ENCODE data around the gene STRN.

DNA sequence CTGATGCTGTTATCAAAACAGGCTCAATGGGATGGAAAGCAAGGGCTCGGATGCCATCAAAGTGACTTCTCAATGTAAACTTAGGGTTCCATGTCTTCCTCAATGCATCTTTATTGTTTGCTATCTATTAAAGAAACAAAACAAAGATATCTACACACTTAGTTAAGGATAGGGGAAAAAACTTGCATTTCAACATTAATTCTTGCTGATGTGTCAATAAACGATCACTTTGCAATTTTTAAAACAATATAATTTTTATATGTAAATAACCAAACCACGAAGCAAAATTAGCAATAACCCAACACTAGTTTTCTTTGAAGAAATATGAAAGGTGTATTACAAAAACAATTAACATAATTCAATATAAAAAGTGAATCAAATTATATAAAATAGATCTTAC is 96.7 kb downstream of the STRN start:
- TF ChIP-seq, protein P1, sequence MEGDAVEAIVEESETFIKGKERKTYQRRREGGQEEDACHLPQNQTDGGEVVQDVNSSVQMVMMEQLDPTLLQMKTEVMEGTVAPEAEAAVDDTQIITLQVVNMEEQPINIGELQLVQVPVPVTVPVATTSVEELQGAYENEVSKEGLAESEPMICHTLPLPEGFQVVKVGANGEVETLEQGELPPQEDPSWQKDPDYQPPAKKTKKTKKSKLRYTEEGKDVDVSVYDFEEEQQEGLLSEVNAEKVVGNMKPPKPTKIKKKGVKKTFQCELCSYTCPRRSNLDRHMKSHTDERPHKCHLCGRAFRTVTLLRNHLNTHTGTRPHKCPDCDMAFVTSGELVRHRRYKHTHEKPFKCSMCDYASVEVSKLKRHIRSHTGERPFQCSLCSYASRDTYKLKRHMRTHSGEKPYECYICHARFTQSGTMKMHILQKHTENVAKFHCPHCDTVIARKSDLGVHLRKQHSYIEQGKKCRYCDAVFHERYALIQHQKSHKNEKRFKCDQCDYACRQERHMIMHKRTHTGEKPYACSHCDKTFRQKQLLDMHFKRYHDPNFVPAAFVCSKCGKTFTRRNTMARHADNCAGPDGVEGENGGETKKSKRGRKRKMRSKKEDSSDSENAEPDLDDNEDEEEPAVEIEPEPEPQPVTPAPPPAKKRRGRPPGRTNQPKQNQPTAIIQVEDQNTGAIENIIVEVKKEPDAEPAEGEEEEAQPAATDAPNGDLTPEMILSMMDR (IDR thresholded peaks at IDR 0.05) = no peak
- no peak for TF ChIP-seq ZFX (IDR thresholded peaks at IDR 0.05; ENCODE audit: borderline replicate concordance)
